GM23338 (cell line): Measurements from ENCODE around the gene ZCCHC10.

Experiments used
- EZH2 ChIP-seq: fragments of 200-600 bp; sonication (generic); IDR thresholded peaks from one replicate; pipeline ENCODE4 v1.8.0; 2017; ENCODE audit warnings: antibody characterized with exemption, mild to moderate bottlenecking, low read depth; ENCODE audit not compliant: unreplicated experiment
- EZH2phosphoT487 ChIP-seq: fragments of 200-600 bp; sonication (generic); IDR thresholded peaks from one replicate; pipeline ENCODE4 v1.8.1; 2018; ENCODE audit warnings: antibody characterized with exemption; ENCODE audit not compliant: unreplicated experiment
- JUNB ChIP-seq: IDR thresholded peaks from one replicate; pipeline ENCODE4 v1.6.1; 2016; ENCODE audit warnings: antibody characterized with exemption; ENCODE audit not compliant: unreplicated experiment
- POLR2AphosphoS5 ChIP-seq: IDR thresholded peaks from 2 replicates; pipeline ENCODE4 v1.6.1; 2016; ENCODE audit warnings: antibody characterized with exemption, low read depth
- ZNF114 ChIP-seq: fragments of 250-450 bp; sonication (Bioruptor Pico); IDR thresholded peaks from 2 replicates; pipeline ENCODE4 v1.5.0; 2020; ENCODE audit warnings: mild to moderate bottlenecking, moderate library complexity
- ZNF331 ChIP-seq: fragments of 250-450 bp; sonication (Bioruptor Pico); IDR thresholded peaks from 2 replicates; pipeline ENCODE4 v1.5.0; 2020; ENCODE audit warnings: low read depth, mild to moderate bottlenecking, moderate library complexity
- TF ChIP-seq, protein P1 (sequence below): IDR thresholded peaks from one replicate; pipeline ENCODE4 v1.6.1; 2018; ENCODE audit warnings: antibody characterized with exemption; ENCODE audit not compliant: unreplicated experiment
- TF ChIP-seq, protein P2 (sequence below), 2 experiments: fragments of 200-600 bp in 1 of 2; sonication (generic) in 1 of 2; conservative IDR thresholded peaks; 2 replicates each; pipeline versions ENCODE4 v1.5.1 to v1.6.1; 2016 to 2017; ENCODE audit warnings: antibody characterized with exemption in 2 of 2, low read depth in 2 of 2, mild to moderate bottlenecking in 2 of 2, moderate library complexity in 1 of 2
- TF ChIP-seq, protein P3 (sequence below): IDR thresholded peaks from 2 replicates; pipeline ENCODE4 v1.6.1; 2016; ENCODE audit warnings: antibody characterized with exemption

DNA sequence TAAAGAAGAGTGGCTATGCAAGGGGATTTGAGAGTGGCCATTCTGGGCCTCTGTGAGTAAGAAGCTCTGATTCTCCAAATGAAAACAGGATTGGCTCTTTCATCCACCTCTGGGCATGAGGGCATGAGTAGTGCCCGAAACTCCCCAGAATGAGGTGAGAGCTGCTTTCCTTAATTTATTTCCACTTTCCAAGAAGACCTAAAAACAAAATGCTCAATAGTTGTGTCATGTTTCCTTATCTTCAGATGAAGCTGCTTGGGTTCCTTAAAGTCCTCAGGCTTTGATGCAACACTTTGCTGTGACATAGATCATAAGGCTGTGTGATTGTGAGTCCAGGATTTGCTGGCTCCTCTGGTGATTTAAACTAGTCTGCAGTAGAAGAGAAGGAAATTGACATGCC, 3.1 kb upstream of the ZCCHC10 start:
- TF ChIP-seq, protein P1, sequence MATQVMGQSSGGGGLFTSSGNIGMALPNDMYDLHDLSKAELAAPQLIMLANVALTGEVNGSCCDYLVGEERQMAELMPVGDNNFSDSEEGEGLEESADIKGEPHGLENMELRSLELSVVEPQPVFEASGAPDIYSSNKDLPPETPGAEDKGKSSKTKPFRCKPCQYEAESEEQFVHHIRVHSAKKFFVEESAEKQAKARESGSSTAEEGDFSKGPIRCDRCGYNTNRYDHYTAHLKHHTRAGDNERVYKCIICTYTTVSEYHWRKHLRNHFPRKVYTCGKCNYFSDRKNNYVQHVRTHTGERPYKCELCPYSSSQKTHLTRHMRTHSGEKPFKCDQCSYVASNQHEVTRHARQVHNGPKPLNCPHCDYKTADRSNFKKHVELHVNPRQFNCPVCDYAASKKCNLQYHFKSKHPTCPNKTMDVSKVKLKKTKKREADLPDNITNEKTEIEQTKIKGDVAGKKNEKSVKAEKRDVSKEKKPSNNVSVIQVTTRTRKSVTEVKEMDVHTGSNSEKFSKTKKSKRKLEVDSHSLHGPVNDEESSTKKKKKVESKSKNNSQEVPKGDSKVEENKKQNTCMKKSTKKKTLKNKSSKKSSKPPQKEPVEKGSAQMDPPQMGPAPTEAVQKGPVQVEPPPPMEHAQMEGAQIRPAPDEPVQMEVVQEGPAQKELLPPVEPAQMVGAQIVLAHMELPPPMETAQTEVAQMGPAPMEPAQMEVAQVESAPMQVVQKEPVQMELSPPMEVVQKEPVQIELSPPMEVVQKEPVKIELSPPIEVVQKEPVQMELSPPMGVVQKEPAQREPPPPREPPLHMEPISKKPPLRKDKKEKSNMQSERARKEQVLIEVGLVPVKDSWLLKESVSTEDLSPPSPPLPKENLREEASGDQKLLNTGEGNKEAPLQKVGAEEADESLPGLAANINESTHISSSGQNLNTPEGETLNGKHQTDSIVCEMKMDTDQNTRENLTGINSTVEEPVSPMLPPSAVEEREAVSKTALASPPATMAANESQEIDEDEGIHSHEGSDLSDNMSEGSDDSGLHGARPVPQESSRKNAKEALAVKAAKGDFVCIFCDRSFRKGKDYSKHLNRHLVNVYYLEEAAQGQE, result no peak
- TF ChIP-seq EZH2phosphoT487, result no peak
- TF ChIP-seq POLR2AphosphoS5, result no peak
- TF ChIP-seq, protein P2, sequence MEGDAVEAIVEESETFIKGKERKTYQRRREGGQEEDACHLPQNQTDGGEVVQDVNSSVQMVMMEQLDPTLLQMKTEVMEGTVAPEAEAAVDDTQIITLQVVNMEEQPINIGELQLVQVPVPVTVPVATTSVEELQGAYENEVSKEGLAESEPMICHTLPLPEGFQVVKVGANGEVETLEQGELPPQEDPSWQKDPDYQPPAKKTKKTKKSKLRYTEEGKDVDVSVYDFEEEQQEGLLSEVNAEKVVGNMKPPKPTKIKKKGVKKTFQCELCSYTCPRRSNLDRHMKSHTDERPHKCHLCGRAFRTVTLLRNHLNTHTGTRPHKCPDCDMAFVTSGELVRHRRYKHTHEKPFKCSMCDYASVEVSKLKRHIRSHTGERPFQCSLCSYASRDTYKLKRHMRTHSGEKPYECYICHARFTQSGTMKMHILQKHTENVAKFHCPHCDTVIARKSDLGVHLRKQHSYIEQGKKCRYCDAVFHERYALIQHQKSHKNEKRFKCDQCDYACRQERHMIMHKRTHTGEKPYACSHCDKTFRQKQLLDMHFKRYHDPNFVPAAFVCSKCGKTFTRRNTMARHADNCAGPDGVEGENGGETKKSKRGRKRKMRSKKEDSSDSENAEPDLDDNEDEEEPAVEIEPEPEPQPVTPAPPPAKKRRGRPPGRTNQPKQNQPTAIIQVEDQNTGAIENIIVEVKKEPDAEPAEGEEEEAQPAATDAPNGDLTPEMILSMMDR (conservative IDR thresholded peaks at IDR 0.05; ENCODE audit: low read depth in 2 of 2), result no peak
- no peak for TF ChIP-seq JUNB
- no peak for TF ChIP-seq EZH2
- no peak for TF ChIP-seq ZNF331 (CRISPR knock-in tag)
- TF ChIP-seq, protein P3, sequence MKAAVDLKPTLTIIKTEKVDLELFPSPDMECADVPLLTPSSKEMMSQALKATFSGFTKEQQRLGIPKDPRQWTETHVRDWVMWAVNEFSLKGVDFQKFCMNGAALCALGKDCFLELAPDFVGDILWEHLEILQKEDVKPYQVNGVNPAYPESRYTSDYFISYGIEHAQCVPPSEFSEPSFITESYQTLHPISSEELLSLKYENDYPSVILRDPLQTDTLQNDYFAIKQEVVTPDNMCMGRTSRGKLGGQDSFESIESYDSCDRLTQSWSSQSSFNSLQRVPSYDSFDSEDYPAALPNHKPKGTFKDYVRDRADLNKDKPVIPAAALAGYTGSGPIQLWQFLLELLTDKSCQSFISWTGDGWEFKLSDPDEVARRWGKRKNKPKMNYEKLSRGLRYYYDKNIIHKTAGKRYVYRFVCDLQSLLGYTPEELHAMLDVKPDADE, result no peak
- no peak for TF ChIP-seq ZNF114 (CRISPR knock-in tag)
